SK-N-SH (cell line): ENCODE data around the gene SYNE2.
"Not testable (repeated sequence)": the region's sequence is repeated elsewhere in the genome, so short reads cannot be mapped to it uniquely, and the experiment has no call there.

Source experiments
- EP300 ChIP-seq, 2 experiments: IDR thresholded peaks; 2 replicates each; pipeline versions ENCODE4 v1.4.0 to v1.6.1; 2012; ENCODE audit warnings: borderline replicate concordance in 1 of 2, low read depth in 1 of 2, low read length in 1 of 2
- NRF1 ChIP-seq: IDR thresholded peaks from 2 replicates; pipeline ENCODE4 v1.6.1; 2012; ENCODE audit warnings: low read depth, mild to moderate bottlenecking, low read length
- POLR2AphosphoS5 ChIP-seq: IDR thresholded peaks from 2 replicates; pipeline ENCODE4 v1.6.1; 2012; ENCODE audit warnings: low read depth, low read length
- TEAD4 ChIP-seq: IDR thresholded peaks from 2 replicates; pipeline ENCODE4 v1.4.0; 2012; ENCODE audit warnings: mild to moderate bottlenecking, borderline replicate concordance; ENCODE audit not compliant: insufficient read depth
- YY1 ChIP-seq: IDR thresholded peaks from 2 replicates; pipeline ENCODE4 v1.4.0; 2012; ENCODE audit warnings: low read depth, mild to moderate bottlenecking
- TF ChIP-seq, protein P1 (sequence below): fragments of 200-600 bp; sonication (generic); IDR thresholded peaks from 2 replicates; pipeline ENCODE4 v1.6.1; 2017; ENCODE audit warnings: antibody characterized with exemption, mild to moderate bottlenecking, moderate library complexity
- TF ChIP-seq, protein P2 (sequence below): IDR thresholded peaks from 2 replicates; pipeline ENCODE4 v1.4.0; 2012; ENCODE audit warnings: low read depth, borderline replicate concordance
- TF ChIP-seq, protein P3 (sequence below): IDR thresholded peaks from 2 replicates; pipeline ENCODE4 v1.4.0; 2012; ENCODE audit warnings: low read depth
- TF ChIP-seq, protein P4 (sequence below): IDR thresholded peaks from 2 replicates; pipeline ENCODE4; 2012
- TF ChIP-seq, protein P5 (sequence below): fragments of 150-350 bp; IDR thresholded peaks from 2 replicates; pipeline ENCODE4 v1.6.1; 2016; ENCODE audit warnings: mild to moderate bottlenecking, low read depth, low read length

DNA sequence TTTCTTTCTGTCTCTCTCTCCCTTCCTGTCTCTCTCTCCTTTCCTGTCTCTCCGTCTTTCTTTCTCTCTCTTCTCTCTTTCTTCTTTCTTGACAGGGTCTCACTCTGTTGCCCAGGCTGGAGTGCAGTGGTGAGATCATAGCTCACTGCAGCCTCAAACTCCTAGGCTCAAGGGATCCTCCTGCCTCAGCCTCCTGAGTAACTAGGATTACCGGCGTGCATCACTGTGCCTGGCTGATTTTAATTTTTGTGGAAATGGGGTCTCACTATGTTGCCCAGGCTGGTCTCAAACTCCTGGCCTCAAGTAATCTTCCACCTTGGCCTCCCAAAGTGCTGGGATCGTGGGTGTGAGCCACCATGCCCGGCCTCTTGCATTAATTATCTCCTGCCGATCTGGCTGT is 358.1 kb downstream of the SYNE2 start:
- TF ChIP-seq YY1; TEAD4; EP300 (IDR thresholded peaks at IDR 0.05; ENCODE audit: borderline replicate concordance in 1 of 2, low read depth in 1 of 2, low read length in 1 of 2); NRF1; POLR2AphosphoS5: not testable (repeated sequence)
- TF ChIP-seq, protein P1, sequence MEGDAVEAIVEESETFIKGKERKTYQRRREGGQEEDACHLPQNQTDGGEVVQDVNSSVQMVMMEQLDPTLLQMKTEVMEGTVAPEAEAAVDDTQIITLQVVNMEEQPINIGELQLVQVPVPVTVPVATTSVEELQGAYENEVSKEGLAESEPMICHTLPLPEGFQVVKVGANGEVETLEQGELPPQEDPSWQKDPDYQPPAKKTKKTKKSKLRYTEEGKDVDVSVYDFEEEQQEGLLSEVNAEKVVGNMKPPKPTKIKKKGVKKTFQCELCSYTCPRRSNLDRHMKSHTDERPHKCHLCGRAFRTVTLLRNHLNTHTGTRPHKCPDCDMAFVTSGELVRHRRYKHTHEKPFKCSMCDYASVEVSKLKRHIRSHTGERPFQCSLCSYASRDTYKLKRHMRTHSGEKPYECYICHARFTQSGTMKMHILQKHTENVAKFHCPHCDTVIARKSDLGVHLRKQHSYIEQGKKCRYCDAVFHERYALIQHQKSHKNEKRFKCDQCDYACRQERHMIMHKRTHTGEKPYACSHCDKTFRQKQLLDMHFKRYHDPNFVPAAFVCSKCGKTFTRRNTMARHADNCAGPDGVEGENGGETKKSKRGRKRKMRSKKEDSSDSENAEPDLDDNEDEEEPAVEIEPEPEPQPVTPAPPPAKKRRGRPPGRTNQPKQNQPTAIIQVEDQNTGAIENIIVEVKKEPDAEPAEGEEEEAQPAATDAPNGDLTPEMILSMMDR: not testable (repeated sequence)
- TF ChIP-seq, protein P2, sequence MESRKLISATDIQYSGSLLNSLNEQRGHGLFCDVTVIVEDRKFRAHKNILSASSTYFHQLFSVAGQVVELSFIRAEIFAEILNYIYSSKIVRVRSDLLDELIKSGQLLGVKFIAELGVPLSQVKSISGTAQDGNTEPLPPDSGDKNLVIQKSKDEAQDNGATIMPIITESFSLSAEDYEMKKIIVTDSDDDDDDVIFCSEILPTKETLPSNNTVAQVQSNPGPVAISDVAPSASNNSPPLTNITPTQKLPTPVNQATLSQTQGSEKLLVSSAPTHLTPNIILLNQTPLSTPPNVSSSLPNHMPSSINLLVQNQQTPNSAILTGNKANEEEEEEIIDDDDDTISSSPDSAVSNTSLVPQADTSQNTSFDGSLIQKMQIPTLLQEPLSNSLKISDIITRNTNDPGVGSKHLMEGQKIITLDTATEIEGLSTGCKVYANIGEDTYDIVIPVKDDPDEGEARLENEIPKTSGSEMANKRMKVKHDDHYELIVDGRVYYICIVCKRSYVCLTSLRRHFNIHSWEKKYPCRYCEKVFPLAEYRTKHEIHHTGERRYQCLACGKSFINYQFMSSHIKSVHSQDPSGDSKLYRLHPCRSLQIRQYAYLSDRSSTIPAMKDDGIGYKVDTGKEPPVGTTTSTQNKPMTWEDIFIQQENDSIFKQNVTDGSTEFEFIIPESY: not testable (repeated sequence)
- TF ChIP-seq, protein P3, sequence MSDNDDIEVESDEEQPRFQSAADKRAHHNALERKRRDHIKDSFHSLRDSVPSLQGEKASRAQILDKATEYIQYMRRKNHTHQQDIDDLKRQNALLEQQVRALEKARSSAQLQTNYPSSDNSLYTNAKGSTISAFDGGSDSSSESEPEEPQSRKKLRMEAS: not testable (repeated sequence)
- TF ChIP-seq, protein P4, sequence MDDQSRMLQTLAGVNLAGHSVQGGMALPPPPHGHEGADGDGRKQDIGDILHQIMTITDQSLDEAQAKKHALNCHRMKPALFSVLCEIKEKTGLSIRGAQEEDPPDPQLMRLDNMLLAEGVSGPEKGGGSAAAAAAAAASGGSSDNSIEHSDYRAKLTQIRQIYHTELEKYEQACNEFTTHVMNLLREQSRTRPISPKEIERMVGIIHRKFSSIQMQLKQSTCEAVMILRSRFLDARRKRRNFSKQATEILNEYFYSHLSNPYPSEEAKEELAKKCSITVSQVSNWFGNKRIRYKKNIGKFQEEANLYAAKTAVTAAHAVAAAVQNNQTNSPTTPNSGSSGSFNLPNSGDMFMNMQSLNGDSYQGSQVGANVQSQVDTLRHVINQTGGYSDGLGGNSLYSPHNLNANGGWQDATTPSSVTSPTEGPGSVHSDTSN: not testable (repeated sequence)
- TF ChIP-seq, protein P5, sequence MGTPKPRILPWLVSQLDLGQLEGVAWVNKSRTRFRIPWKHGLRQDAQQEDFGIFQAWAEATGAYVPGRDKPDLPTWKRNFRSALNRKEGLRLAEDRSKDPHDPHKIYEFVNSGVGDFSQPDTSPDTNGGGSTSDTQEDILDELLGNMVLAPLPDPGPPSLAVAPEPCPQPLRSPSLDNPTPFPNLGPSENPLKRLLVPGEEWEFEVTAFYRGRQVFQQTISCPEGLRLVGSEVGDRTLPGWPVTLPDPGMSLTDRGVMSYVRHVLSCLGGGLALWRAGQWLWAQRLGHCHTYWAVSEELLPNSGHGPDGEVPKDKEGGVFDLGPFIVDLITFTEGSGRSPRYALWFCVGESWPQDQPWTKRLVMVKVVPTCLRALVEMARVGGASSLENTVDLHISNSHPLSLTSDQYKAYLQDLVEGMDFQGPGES: not testable (repeated sequence)
